ENCODE results near the gene AGPAT2.

DNA sequence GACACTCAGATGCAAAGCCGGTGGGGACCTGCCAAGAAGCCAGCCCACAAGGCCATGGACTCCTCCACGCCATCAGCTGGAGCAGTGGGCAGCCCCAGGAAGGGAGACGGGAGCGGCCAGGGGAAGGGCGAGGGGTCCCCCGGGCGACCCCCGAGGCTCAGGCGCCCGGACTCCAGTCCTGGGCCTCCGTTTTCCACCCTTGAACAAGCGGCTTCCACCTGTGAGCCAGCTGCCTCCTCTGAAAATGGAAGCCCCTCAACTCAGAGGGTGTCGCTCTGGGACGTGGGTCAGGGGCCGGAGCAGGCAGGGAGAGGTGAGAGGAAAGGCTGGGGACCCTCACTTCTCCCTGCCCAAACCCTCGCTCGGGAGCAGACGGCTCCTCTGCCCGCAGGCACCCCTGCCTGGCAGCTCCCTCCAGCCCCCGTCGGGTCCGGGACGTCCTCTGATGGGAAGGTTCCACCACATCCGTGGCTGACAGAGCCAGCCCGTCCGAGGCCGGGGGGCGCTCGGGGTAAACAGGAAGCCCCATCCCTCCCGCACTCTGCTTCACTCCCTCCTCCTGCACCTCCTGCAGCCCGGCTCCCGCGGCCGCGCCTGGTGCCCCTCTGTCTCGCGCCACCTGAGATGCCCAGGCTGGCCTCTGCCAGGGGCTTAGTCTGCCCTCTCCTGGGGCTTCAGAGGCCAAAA, 28.3 kb downstream of the AGPAT2 start:
- TF ChIP-seq SMC3 (IDR thresholded peaks at IDR 0.05; ENCODE audit: low read depth, low read length) (no peak), JUND (IDR thresholded peaks at IDR 0.05) (no peak), RAD21 (IDR thresholded peaks at IDR 0.05; ENCODE audit: low read length) (no peak), EP300 (IDR thresholded peaks at IDR 0.05; ENCODE audit: borderline replicate concordance in 1 of 2, low read depth in 1 of 2, low read length in 1 of 2) (no peak)
- TF ChIP-seq, protein P1, sequence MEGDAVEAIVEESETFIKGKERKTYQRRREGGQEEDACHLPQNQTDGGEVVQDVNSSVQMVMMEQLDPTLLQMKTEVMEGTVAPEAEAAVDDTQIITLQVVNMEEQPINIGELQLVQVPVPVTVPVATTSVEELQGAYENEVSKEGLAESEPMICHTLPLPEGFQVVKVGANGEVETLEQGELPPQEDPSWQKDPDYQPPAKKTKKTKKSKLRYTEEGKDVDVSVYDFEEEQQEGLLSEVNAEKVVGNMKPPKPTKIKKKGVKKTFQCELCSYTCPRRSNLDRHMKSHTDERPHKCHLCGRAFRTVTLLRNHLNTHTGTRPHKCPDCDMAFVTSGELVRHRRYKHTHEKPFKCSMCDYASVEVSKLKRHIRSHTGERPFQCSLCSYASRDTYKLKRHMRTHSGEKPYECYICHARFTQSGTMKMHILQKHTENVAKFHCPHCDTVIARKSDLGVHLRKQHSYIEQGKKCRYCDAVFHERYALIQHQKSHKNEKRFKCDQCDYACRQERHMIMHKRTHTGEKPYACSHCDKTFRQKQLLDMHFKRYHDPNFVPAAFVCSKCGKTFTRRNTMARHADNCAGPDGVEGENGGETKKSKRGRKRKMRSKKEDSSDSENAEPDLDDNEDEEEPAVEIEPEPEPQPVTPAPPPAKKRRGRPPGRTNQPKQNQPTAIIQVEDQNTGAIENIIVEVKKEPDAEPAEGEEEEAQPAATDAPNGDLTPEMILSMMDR (IDR thresholded peaks at IDR 0.05), result no peak
